ENCODE data around the gene MEPCE.

- TF ChIP-seq ZNF687 (IDR thresholded peaks at IDR 0.05) (no peak), CTCF (IDR thresholded peaks at IDR 0.05 in 2 of 3, conservative IDR thresholded peaks at IDR 0.05 in 1 of 3; ENCODE audit: control insufficient read depth in 2 of 3, extremely low read depth in 1 of 3, insufficient read depth in 1 of 3, low read depth in 3 of 3, low read length in 3 of 3) (no peak), POLR2A (IDR thresholded peaks at IDR 0.05; ENCODE audit: low read depth, low read length) (no peak), CEBPZ (IDR thresholded peaks at IDR 0.05; ENCODE audit: low read depth, low read length) (no peak), YY1 (IDR thresholded peaks at IDR 0.05; ENCODE audit: low read depth, low read length) (no peak), CHD2 (IDR thresholded peaks at IDR 0.05; ENCODE audit: borderline replicate concordance, low read depth, low read length) (no peak), USF1 (IDR thresholded peaks at IDR 0.05; ENCODE audit: borderline replicate concordance, extremely low read length, insufficient read depth, low read depth, low read length) (no peak), DPF2 (IDR thresholded peaks at IDR 0.05) (no peak), SMAD1 (IDR thresholded peaks at IDR 0.05; ENCODE audit: low read depth, partially characterized antibody) (no peak), POLR2AphosphoS5 (IDR thresholded peaks at IDR 0.05; ENCODE audit: low read length) (no peak), SUZ12 (IDR thresholded peaks at IDR 0.05; ENCODE audit: unreplicated experiment) (no peak), EP300 (IDR thresholded peaks at IDR 0.05; ENCODE audit: borderline replicate concordance in 1 of 2, control insufficient read depth in 1 of 2, low read depth in 2 of 2, low read length in 2 of 2) (no peak)
Measured at GRCh38 chr7:100402241-100402640, 27.4 kb upstream of the MEPCE start.

All from GM12878 (cell line).